Germinal center (tissue), 1 donor: ENCODE measurements around the gene WDR91.
"Not testable (repeated sequence)": the region's sequence is repeated elsewhere in the genome, so short reads cannot be mapped to it uniquely, and the experiment has no call there.

Experiments used
- DNase-seq: peaks from one replicate; pipeline ENCODE4 v3.0.0; 2012; ENCODE audit warnings: mixed read lengths, low spot score

The WDR91 gene

GRCh38 chr7:135178364-135178763 lies 33.0 kb downstream of the WDR91 start:
- DNase-seq = no peak

- DNase-seq = no peak
Observed at GRCh38 chr7:135177028-135177696, 34.2 kb downstream of the WDR91 start.

- no peak for DNase-seq
Observed at GRCh38 chr7:135175931-135176330, 35.4 kb downstream of the WDR91 start.

GRCh38 chr7:135174941-135175340 lies 36.4 kb downstream of the WDR91 start:
- DNase-seq = no peak

GRCh38 chr7:135173916-135174315 lies 37.4 kb downstream of the WDR91 start:
- DNase-seq = not testable (repeated sequence)

- DNase-seq = not testable (repeated sequence)
Observed at GRCh38 chr7:135171581-135172291, 39.6 kb downstream of the WDR91 start.

- not testable (repeated sequence) for DNase-seq
Observed at GRCh38 chr7:135170998-135171481, 40.3 kb downstream of the WDR91 start.

GRCh38 chr7:135170274-135170997 lies 40.9 kb downstream of the WDR91 start, which contains the start of gene CYREN:
CYREN (minus strand) TSS chr7:135170707; CDS start chr7:135168922, 1,785 bp downstream.
- peak; percentile 89 for DNase-seq

- DNase-seq = peak; percentile 73
Observed at GRCh38 chr7:135169964-135170273, 41.4 kb downstream of the WDR91 start.

GRCh38 chr7:135169141-135169963 lies 42.0 kb downstream of the WDR91 start:
- peak; percentile 61 for DNase-seq

GRCh38 chr7:135168489-135169140 lies 42.7 kb downstream of the WDR91 start:
- no peak for DNase-seq

- no peak for DNase-seq
Observed at GRCh38 chr7:135168001-135168400, 43.3 kb downstream of the WDR91 start.

GRCh38 chr7:135167365-135167917 lies 43.9 kb downstream of the WDR91 start:
- no peak for DNase-seq

- DNase-seq = no peak
Observed at GRCh38 chr7:135166338-135166990, 44.9 kb downstream of the WDR91 start.

GRCh38 chr7:135165862-135166261 lies 45.5 kb downstream of the WDR91 start:
- no peak for DNase-seq

- no peak for DNase-seq
Observed at GRCh38 chr7:135164357-135165061, 46.8 kb downstream of the WDR91 start.

- no peak for DNase-seq
Observed at GRCh38 chr7:135162382-135163001, 48.8 kb downstream of the WDR91 start.

- DNase-seq = no peak
Observed at GRCh38 chr7:135161669-135162068, 49.7 kb downstream of the WDR91 start.

GRCh38 chr7:135160858-135161653 lies 50.3 kb downstream of the WDR91 start:
- peak; percentile 42 for DNase-seq
